DND-41 (cell line): ENCODE data around the gene VENTX.

Experiments used
- ATAC-seq: fragments of 200-7000 bp; cut with Tn5 transposase; 3 replicates; pipeline ENCODE4 v1.9.1; 2021; ENCODE audit warnings: low read depth; ENCODE audit not compliant: insufficient read depth
- DNase-seq: peaks from one replicate; pipeline ENCODE4 v3.0.0-alpha.2; 2020
- H2AFZ ChIP-seq: 2 replicates; pipeline ENCODE4 v1.6.0; 2012; ENCODE audit warnings: low read depth, low read length
- H3K27ac ChIP-seq: 2 replicates; pipeline ENCODE4 v1.5.1; 2012; ENCODE audit warnings: low read length, inconsistent platforms
- H3K27me3 ChIP-seq: fragments of 200-600 bp; sonication (generic); 2 replicates; pipeline ENCODE4 v1.6.0; 2012; ENCODE audit warnings: low read length, mild to moderate bottlenecking, inconsistent platforms; ENCODE audit not compliant: insufficient read depth, poor library complexity
- H3K36me3 ChIP-seq: 2 replicates; pipeline ENCODE4 v1.5.1; 2012; ENCODE audit warnings: low read length, inconsistent platforms; ENCODE audit not compliant: insufficient read depth
- H3K4me1 ChIP-seq: 2 replicates; pipeline ENCODE4 v1.5.1; 2012; ENCODE audit warnings: mild to moderate bottlenecking, low read length; ENCODE audit not compliant: insufficient read depth
- H3K4me2 ChIP-seq: 2 replicates; pipeline ENCODE4 v1.6.0; 2012; ENCODE audit warnings: mild to moderate bottlenecking, moderate library complexity, low read length, inconsistent platforms; ENCODE audit not compliant: insufficient read depth
- H3K4me3 ChIP-seq, 2 experiments: fragments of 200-600 bp in 1 of 2; shearing (Covaris generic) in 1 of 2; 2 replicates each; pipeline ENCODE4 v1.5.1; 2012 to 2016; ENCODE audit warnings: inconsistent platforms in 2 of 2, low read length in 2 of 2, mild to moderate bottlenecking in 2 of 2, low read depth in 1 of 2, moderate library complexity in 1 of 2
- H3K79me2 ChIP-seq: 2 replicates; pipeline ENCODE4 v1.6.0; 2012; ENCODE audit warnings: low read length, inconsistent platforms; ENCODE audit not compliant: insufficient read depth
- H3K9ac ChIP-seq: 2 replicates; pipeline ENCODE4 v1.6.0; 2012; ENCODE audit warnings: low read depth, mild to moderate bottlenecking, inconsistent platforms, low read length, moderate library complexity
- H3K9me3 ChIP-seq: 2 replicates; pipeline ENCODE4 v1.5.1; 2012; ENCODE audit warnings: low read length, moderate library complexity, mild to moderate bottlenecking, inconsistent platforms; ENCODE audit not compliant: insufficient read depth, severe bottlenecking
- H4K20me1 ChIP-seq: 2 replicates; pipeline ENCODE4 v1.6.0; 2012; ENCODE audit warnings: low read length; ENCODE audit not compliant: insufficient read depth
- CTCF ChIP-seq: IDR thresholded peaks from 2 replicates; pipeline ENCODE4 v1.5.1; 2012; ENCODE audit warnings: borderline replicate concordance, low read length, moderate library complexity, mild to moderate bottlenecking; ENCODE audit not compliant: poor library complexity, severe bottlenecking; ENCODE audit errors: extremely low read depth
- EZH2 ChIP-seq: IDR thresholded peaks from 3 replicates; pipeline ENCODE4 v1.6.1; 2012; ENCODE audit warnings: borderline replicate concordance, low read depth, mild to moderate bottlenecking, moderate library complexity, low read length, inconsistent platforms; ENCODE audit not compliant: severe bottlenecking

VENTX gene

GRCh38 chr10:133229265-133230043 is 8.2 kb upstream of the VENTX start:
- no peaks in the 10 kb centered on the region for H3K79me2 ChIP-seq
- no peak overlapping the region for H2AFZ ChIP-seq
- H3K27me3 ChIP-seq: no peaks in the 10 kb centered on the region
- H3K4me1 ChIP-seq: no peaks in the 10 kb centered on the region
- no peak overlapping the region for H3K4me2 ChIP-seq
- H3K9ac ChIP-seq: no peak overlapping the region
- no peaks in the 10 kb centered on the region for H3K36me3 ChIP-seq
- TF ChIP-seq EZH2 (no peak), CTCF (no peak)
- H4K20me1 ChIP-seq: no peaks in the 10 kb centered on the region
- DNase-seq: no peak
- H3K27ac ChIP-seq: no peak overlapping the region
- H3K4me3 ChIP-seq: no peak overlapping the region
- H3K9me3 ChIP-seq: no peaks in the 10 kb centered on the region
- ATAC-seq: no peak

GRCh38 chr10:133230044-133230361 is 7.7 kb upstream of the VENTX start, which contains the start of gene UTF1:
UTF1 (plus strand) TSS chr10:133230217; CDS start chr10:133230289, 72 bp downstream.
- H3K4me2 ChIP-seq: no peak within 1 kb of the TSS
- no peaks in the 10 kb centered on the region for H4K20me1 ChIP-seq
- H3K4me3 ChIP-seq: no peak within 1 kb of the TSS
- DNase-seq (no peak), ATAC-seq (no peak)
- H3K9me3 ChIP-seq: no peaks in the 10 kb centered on the region
- no peaks in the 10 kb centered on the region for H3K36me3 ChIP-seq
- H2AFZ ChIP-seq: no peak within 1 kb of the TSS
- H3K9ac ChIP-seq: no peak within 1 kb of the TSS
- no peak within 1 kb of the TSS for H3K27ac ChIP-seq
- no peaks in the 10 kb centered on the region for H3K4me1 ChIP-seq
- no peak for TF ChIP-seq EZH2
- TF ChIP-seq CTCF: no peak
- no peaks in the 10 kb centered on the region for H3K27me3 ChIP-seq
- H3K79me2 ChIP-seq: no peaks in the 10 kb centered on the region

- no peak overlapping the region for H3K4me3 ChIP-seq
- H2AFZ ChIP-seq: no peak overlapping the region
- H3K9me3 ChIP-seq: no peaks in the 10 kb centered on the region
- H3K36me3 ChIP-seq: no peaks in the 10 kb centered on the region
- H3K4me2 ChIP-seq: no peak overlapping the region
- no peak overlapping the region for H3K9ac ChIP-seq
- DNase-seq: no peak
- ATAC-seq: no peak
- H3K4me1 ChIP-seq: no peaks in the 10 kb centered on the region
- H4K20me1 ChIP-seq: no peaks in the 10 kb centered on the region
- no peaks in the 10 kb centered on the region for H3K79me2 ChIP-seq
- TF ChIP-seq CTCF: no peak
- no peak for TF ChIP-seq EZH2
- H3K27me3 ChIP-seq: no peaks in the 10 kb centered on the region
- H3K27ac ChIP-seq: no peak overlapping the region
Observed at GRCh38 chr10:133230387-133231195, 7.1 kb upstream of the VENTX start.
